Right lobe of liver (tissue), 4 donors: Measurements from ENCODE around the gene TTLL3.

Experiments
- CTCF ChIP-seq, 4 donors: fragments of 200-600 bp in 3 of 4; fragments of 450-650 bp in 1 of 4; IDR thresholded peaks; one replicate each; pipeline versions ENCODE4 v1.5.1 to v1.8.0; 2016 to 2022; ENCODE audit warnings: antibody characterized with exemption in 4 of 4, mild to moderate bottlenecking in 2 of 4
- POLR2A ChIP-seq: fragments of 450-650 bp; IDR thresholded peaks from one replicate; pipeline ENCODE4 v1.6.1; 2017; ENCODE audit warnings: antibody characterized with exemption, mild to moderate bottlenecking
- donor health status: DM: no; HTN: no; CAD: no.
- donor health status: DM: no; HTN: no; CAD: no.
- donor health status: DM: no; HTN: yes; CAD: no.

DNA sequence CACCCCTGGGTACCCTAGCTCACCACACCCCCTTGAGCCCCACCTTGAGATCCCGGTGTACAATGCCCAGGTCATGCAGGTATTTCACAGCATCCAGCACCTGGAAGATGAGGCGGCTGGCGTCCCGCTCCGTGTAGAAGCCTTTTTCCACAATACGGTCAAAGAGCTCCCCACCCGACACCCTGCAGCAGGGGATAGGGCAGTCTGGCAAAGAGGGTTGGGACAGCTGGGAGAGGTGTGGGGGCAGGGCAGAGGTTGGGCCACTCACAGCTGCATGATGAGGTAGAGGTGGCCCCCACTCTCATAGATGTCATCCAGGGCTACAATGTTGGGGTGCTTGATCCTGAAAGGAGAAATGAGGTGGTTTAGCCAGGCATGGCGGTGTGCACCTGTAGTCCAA lies 47.2 kb upstream of the TTLL3 start:
- no peak for TF ChIP-seq CTCF (IDR thresholded peaks at IDR 0.05)
- no peak for TF ChIP-seq POLR2A
